ENCODE data around the gene PAM16. TPM values are rescaled to one million over a fixed set of nuclear protein-coding genes. Genes with fewer than 3 reads are reported as not detected.

PAM16 gene
- total RNA-seq, 1 experiment from 2014 or later: 80.4 TPM

GRCh38 chr16:4356820-4357219 is 5.7 kb upstream of the PAM16 start:
- DNase-seq: no peak
- Mint-ChIP-seq H3K36me3 (ENCODE audit: insufficient read depth in 1 of 3, low read depth in 3 of 3) (peaks cover 2 to 4% (median 2%) of the 10 kb centered on the region in 3 experiments; a peak in 2 of 7 replicates), H3K27ac (peak overlapping the region in 1 of 3 experiments; percentile 40; a peak in 1 of 7 replicates), H3K4me1 (peaks cover 1 to 4% of the 10 kb centered on the region in 2 experiments; a peak in 2 of 4 replicates), H3K9me3 (no peaks in the 10 kb centered on the region; a peak in 1 of 5 replicates), H3K27me3 (ENCODE audit: low read depth) (no peaks in the 10 kb centered on the region), H3K4me3 (no peak overlapping the region)
- Histone ChIP-seq H4K91ac (ENCODE audit: insufficient read length, low read depth, low read length) (no peak overlapping the region), H3K4me2 (ENCODE audit: insufficient read depth, insufficient read length, low read length) (no peak overlapping the region), H3T11ph (ENCODE audit: low read length) (no peak overlapping the region), H3K9me3 (ENCODE audit: control insufficient read depth, low read depth, low read length) (no peaks in the 10 kb centered on the region), H3K79me2 (ENCODE audit: insufficient read depth, low read length) (no peaks in the 10 kb centered on the region), H2BK15ac (ENCODE audit: low read depth, low read length) (no peak overlapping the region), H2BK12ac (ENCODE audit: insufficient read length, low read depth, low read length) (no peak overlapping the region), H2AFZ (ENCODE audit: low read length) (no peak overlapping the region), H3K23me2 (ENCODE audit: insufficient read length, low read depth, low read length, poor library complexity, severe bottlenecking) (peaks cover 4% of the 10 kb centered on the region), H3K79me1 (ENCODE audit: insufficient read depth, low read depth, low read length, poor library complexity, severe bottlenecking) (no peaks in the 10 kb centered on the region), H3K56ac (ENCODE audit: insufficient read length, low read depth, low read length) (no peak overlapping the region), H2BK5ac (ENCODE audit: insufficient read length, low read length) (no peak overlapping the region), H3K4ac (ENCODE audit: low read depth, low read length) (no peak overlapping the region), H2BK120ac (ENCODE audit: low read depth, low read length, poor library complexity, severe bottlenecking) (no peak overlapping the region), H2AK5ac (ENCODE audit: insufficient read length, low read length) (no peak overlapping the region), H3K23ac (ENCODE audit: insufficient read length, low read depth, low read length) (no peak overlapping the region), H3K18ac (ENCODE audit: insufficient read length, low read depth, low read length) (no peak overlapping the region), H3K9ac (ENCODE audit: extremely low read depth, insufficient read length, low read length) (no peak overlapping the region), H3K27ac (ENCODE audit: insufficient read length, low read depth, low read length) (no peak overlapping the region), H3K4me1 (ENCODE audit: insufficient read depth, low read length) (no peaks in the 10 kb centered on the region), H4K5ac (ENCODE audit: insufficient read length, low read depth, low read length) (no peak overlapping the region), H4K8ac (replicated peaks; ENCODE audit: insufficient read length, low read depth, low read length) (no peak overlapping the region), H3K14ac (ENCODE audit: insufficient read depth, low read length) (no peak overlapping the region), H4K20me1 (ENCODE audit: control insufficient read depth, insufficient read depth, insufficient read length) (no peaks in the 10 kb centered on the region), H3K27me3 (ENCODE audit: insufficient read depth, low read length) (no peaks in the 10 kb centered on the region), H2BK20ac (ENCODE audit: low read depth, low read length, poor library complexity, severe bottlenecking) (no peak overlapping the region)
- no CpG with 5 or more reads among the region's 7 CpGs for WGBS (ENCODE audit: extremely low coverage, insufficient read length, low lambda C conversion rate)
- TF ChIP-seq CTCF (conservative IDR thresholded peaks at IDR 0.05): no peak
